H1 (cell line): ENCODE results near the gene FTSJ3.
"Not testable (repeated sequence)": the region's sequence is repeated elsewhere in the genome, so short reads cannot be mapped to it uniquely, and the experiment has no call there.

ENCODE experiments used
- BACH1 ChIP-seq: IDR thresholded peaks from 2 replicates; pipeline ENCODE4 v1.6.1; 2012; ENCODE audit warnings: low read length, improper control_type of control experiment
- CHD1 ChIP-seq: IDR thresholded peaks from 2 replicates; pipeline ENCODE4 v1.6.1; 2012; ENCODE audit warnings: low read depth, low read length, improper control_type of control experiment
- EZH2 ChIP-seq: fragments of 200-600 bp; sonication (generic); IDR thresholded peaks from 2 replicates; pipeline ENCODE4 v1.7.1; 2012; ENCODE audit warnings: low read depth, mild to moderate bottlenecking, moderate library complexity, low read length, inconsistent platforms; ENCODE audit not compliant: severe bottlenecking
- GABPA ChIP-seq: IDR thresholded peaks from 2 replicates; pipeline ENCODE4 v1.6.1; 2011; ENCODE audit warnings: mild to moderate bottlenecking, low read length, moderate library complexity, borderline replicate concordance; ENCODE audit not compliant: insufficient read depth
- RAD21 ChIP-seq, 2 experiments: IDR thresholded peaks in 1 of 2; conservative IDR thresholded peaks in 1 of 2; 2 replicates each; pipeline ENCODE4 v1.6.1; 2011; ENCODE audit warnings: low read depth in 2 of 2, low read length in 2 of 2, improper control_type of control experiment in 1 of 2, inconsistent platforms in 1 of 2, mild to moderate bottlenecking in 1 of 2, moderate library complexity in 1 of 2
- SIX5 ChIP-seq: IDR thresholded peaks from 2 replicates; pipeline ENCODE4 v1.6.1; 2011; ENCODE audit warnings: mild to moderate bottlenecking, low read depth, low read length
- SP2 ChIP-seq: IDR thresholded peaks from 2 replicates; pipeline ENCODE4 v1.6.1; 2012; ENCODE audit warnings: mild to moderate bottlenecking, low read length, inconsistent platforms
- TCF12 ChIP-seq: IDR thresholded peaks from 2 replicates; pipeline ENCODE4 v1.6.1; 2011; ENCODE audit warnings: low read depth, mild to moderate bottlenecking, low read length
- USF2 ChIP-seq: IDR thresholded peaks from 2 replicates; pipeline ENCODE4 v1.6.1; 2011; ENCODE audit warnings: low read length, improper control_type of control experiment

GRCh38 chr17:63843387-63843888, 16.0 kb upstream of the FTSJ3 start:
- not testable (repeated sequence) for TF ChIP-seq SP2; TCF12; EZH2; USF2; SIX5; RAD21 (IDR thresholded peaks at IDR 0.05 in 1 of 2, conservative IDR thresholded peaks at IDR 0.05 in 1 of 2; ENCODE audit: low read depth in 2 of 2, low read length in 2 of 2); CHD1; GABPA; BACH1
